ENCODE results near the gene RNF212. TPM values are rescaled to one million over a fixed set of nuclear protein-coding genes. Genes with fewer than 3 reads are reported as not detected.

RNF212 gene
- total and polyA plus RNA-seq, 2 experiments from 2014 or later, result 8.4 to 10.4 TPM

DNA sequence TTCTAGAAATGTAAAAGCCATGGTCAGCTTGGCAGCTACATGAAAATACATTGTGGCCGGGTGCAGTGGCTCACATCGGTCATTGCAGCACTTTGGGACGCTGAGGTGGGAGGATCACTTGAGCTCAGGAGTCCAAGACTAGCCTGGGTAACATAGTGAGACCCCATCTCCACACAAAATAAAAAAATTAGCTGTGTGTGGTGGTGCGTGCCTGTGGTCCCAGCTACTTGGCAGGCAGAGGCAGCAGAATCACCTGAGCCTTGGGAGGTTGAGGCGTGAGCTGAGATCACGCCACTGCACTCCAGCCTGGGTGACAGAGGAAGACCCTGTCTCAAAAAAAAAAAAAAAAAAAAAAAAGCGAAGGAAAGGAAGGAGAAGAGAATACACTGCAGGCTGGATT is 29.0 kb downstream of the RNF212 start:
- Histone ChIP-seq H3K79me2 (no peaks in the 10 kb centered on the region), H3K9me2 (replicated peaks; ENCODE audit: insufficient read depth) (no peaks in the 10 kb centered on the region), H4K20me1 (ENCODE audit: insufficient read depth, poor library complexity, severe bottlenecking) (no peaks in the 10 kb centered on the region), H3K36me3 (replicated peaks; ENCODE audit: insufficient read depth, low read depth) (no peaks in the 10 kb centered on the region), H3K4me3 (no peak overlapping the region), H3K27ac (no peak overlapping the region), H3K9me3 (ENCODE audit: low read depth) (no peaks in the 10 kb centered on the region), H3K4me1 (ENCODE audit: insufficient read depth) (peaks cover 6% of the 10 kb centered on the region), H3K4me2 (no peak overlapping the region), H2AFZ (no peak overlapping the region), H3K27me3 (no peaks in the 10 kb centered on the region)
- no peak for DNase-seq (ENCODE audit: low spot score)
- no peak for TF ChIP-seq EZH2 (IDR thresholded peaks at IDR 0.05; ENCODE audit: borderline replicate concordance)
- TF ChIP-seq EZH2phosphoT487 (IDR thresholded peaks at IDR 0.05; ENCODE audit: low read depth, severe bottlenecking, unreplicated experiment), result no peak
- no peak for TF ChIP-seq CTCF (IDR thresholded peaks at IDR 0.05; ENCODE audit: poor library complexity)
- 86% methylated on average over 7 of the region's 7 CpGs for WGBS (ENCODE audit: low lambda C conversion rate, missing lambda C conversion rate)

DNA sequence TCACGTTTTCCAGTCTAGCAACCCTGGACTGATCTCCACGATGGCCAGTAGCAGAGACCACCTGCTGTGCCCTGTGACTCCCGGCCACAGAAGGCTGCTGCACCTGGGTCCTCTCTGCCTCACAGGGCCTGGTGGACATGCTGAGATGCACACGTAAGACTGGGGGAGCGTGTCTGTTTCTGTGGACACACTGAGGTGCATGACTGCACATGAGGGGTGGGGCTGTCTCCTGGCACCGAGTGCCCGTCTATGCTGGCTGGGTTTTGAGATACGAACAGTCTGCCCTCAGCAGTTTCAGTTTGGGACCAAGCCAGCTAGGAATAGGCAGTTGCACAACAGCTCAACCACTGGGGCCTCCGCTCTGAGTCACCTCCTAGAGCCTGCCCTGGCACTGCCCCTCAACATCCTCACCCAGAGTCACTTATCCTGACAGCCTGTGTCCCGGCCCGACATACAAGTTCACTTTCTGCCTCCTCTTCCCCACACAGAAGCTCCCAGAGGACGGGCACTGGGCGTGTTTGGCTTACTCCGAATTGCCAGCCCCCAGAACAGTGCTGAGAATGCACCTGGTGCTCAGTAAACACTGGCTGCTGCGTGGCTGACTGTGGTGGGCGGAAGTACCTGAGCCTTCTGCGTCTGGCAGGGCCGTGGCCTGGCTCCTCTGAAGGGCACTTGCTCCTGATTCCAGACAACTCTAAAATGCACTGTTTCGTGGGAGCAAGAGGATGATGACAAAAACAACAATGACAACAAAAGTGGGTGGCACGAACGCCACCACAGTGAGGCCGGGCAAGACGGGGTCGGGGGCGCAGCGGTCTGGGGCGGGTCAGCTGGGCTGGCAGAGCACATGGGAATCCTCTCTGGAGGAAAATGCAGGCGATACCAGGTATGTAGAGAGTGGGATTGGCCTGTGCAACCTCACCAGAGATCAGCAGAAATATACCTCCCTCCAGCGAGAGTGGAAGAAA is 30.9 kb downstream of the RNF212 start:
- Histone ChIP-seq H3K9me2 (replicated peaks; ENCODE audit: insufficient read depth) (no peaks in the 10 kb centered on the region), H3K27ac (no peak overlapping the region), H3K4me1 (ENCODE audit: insufficient read depth) (no peaks in the 10 kb centered on the region), H3K79me2 (no peaks in the 10 kb centered on the region), H4K20me1 (ENCODE audit: insufficient read depth, poor library complexity, severe bottlenecking) (no peaks in the 10 kb centered on the region), H3K4me2 (no peak overlapping the region), H3K36me3 (replicated peaks; ENCODE audit: insufficient read depth, low read depth) (no peaks in the 10 kb centered on the region), H3K4me3 (no peak overlapping the region), H3K27me3 (no peaks in the 10 kb centered on the region), H3K9me3 (ENCODE audit: low read depth) (no peaks in the 10 kb centered on the region), H2AFZ (no peak overlapping the region)
- peak; percentile 62 for DNase-seq (ENCODE audit: low spot score)
- TF ChIP-seq EZH2 (IDR thresholded peaks at IDR 0.05; ENCODE audit: borderline replicate concordance), result no peak
- 83% methylated on average over 28 of the region's 29 CpGs for WGBS (ENCODE audit: low lambda C conversion rate, missing lambda C conversion rate)

- Histone ChIP-seq H2AFZ (no peak overlapping the region), H3K36me3 (replicated peaks; ENCODE audit: insufficient read depth, low read depth) (no peaks in the 10 kb centered on the region), H3K4me1 (ENCODE audit: insufficient read depth) (no peaks in the 10 kb centered on the region), H3K79me2 (no peaks in the 10 kb centered on the region), H3K4me3 (no peak overlapping the region), H4K20me1 (ENCODE audit: insufficient read depth, poor library complexity, severe bottlenecking) (no peaks in the 10 kb centered on the region), H3K4me2 (no peak overlapping the region), H3K9me2 (replicated peaks; ENCODE audit: insufficient read depth) (no peaks in the 10 kb centered on the region), H3K27me3 (no peaks in the 10 kb centered on the region), H3K9me3 (ENCODE audit: low read depth) (no peaks in the 10 kb centered on the region), H3K27ac (no peak overlapping the region)
- 85% methylated on average over 8 of the region's 8 CpGs for whole genome bisulfite sequencing (ENCODE audit: low lambda C conversion rate, missing lambda C conversion rate)
- TF ChIP-seq CTCF (IDR thresholded peaks at IDR 0.05; ENCODE audit: poor library complexity), result no peak
- no peak for TF ChIP-seq EZH2phosphoT487 (IDR thresholded peaks at IDR 0.05; ENCODE audit: low read depth, severe bottlenecking, unreplicated experiment)
- TF ChIP-seq EZH2 (IDR thresholded peaks at IDR 0.05; ENCODE audit: borderline replicate concordance), result no peak
- DNase-seq (ENCODE audit: low spot score), result no peak
Measured at GRCh38 chr4:1081689-1082040, 31.7 kb downstream of the RNF212 start.

DNA sequence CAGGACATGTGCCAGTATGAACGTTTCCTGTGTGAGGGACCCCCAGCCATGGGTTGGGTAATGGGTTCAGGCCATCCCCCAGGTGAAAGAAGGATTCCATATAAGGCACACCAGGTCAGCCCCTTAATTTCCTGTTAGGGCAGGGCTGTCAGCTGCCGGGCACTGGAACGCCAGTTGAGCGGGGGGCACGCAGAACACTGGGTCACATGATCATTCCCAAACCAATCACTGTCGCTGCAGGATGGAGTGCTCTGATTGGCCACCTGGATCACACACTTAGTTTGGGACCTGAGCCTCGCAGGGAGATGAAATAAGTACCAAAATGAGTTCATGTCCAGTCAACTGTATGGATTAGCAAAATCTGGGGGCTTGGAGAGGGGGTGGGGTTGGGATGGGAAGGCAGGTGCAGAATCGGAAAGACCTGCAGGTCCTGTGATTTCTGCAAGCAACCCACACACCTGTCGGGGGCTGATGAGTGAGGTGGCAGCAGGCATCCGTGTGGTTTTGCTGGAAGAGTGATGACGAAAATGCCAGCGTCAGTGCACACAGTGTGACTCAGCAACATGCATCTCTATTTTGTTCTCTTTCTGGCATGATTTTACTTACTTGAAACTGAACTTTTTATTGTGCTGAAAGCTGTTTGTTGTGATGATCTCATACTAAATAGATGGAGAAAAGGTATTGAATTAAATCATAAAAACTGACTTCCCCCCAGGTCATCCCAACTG is 32.2 kb downstream of the RNF212 start:
- Histone ChIP-seq H3K4me3 (no peak overlapping the region), H3K27me3 (no peaks in the 10 kb centered on the region), H3K9me3 (ENCODE audit: low read depth) (no peaks in the 10 kb centered on the region), H3K4me1 (ENCODE audit: insufficient read depth) (no peaks in the 10 kb centered on the region), H2AFZ (no peak overlapping the region), H3K79me2 (no peaks in the 10 kb centered on the region), H3K9me2 (replicated peaks; ENCODE audit: insufficient read depth) (no peaks in the 10 kb centered on the region), H4K20me1 (ENCODE audit: insufficient read depth, poor library complexity, severe bottlenecking) (no peaks in the 10 kb centered on the region), H3K36me3 (replicated peaks; ENCODE audit: insufficient read depth, low read depth) (no peaks in the 10 kb centered on the region), H3K4me2 (no peak overlapping the region), H3K27ac (no peak overlapping the region)
- no peak for TF ChIP-seq EZH2 (IDR thresholded peaks at IDR 0.05; ENCODE audit: borderline replicate concordance)
- no peak for TF ChIP-seq CTCF (IDR thresholded peaks at IDR 0.05; ENCODE audit: poor library complexity)
- TF ChIP-seq EZH2phosphoT487 (IDR thresholded peaks at IDR 0.05; ENCODE audit: low read depth, severe bottlenecking, unreplicated experiment), result no peak
- DNase-seq (ENCODE audit: low spot score), result no peak
- WGBS (ENCODE audit: low lambda C conversion rate, missing lambda C conversion rate), result 79% methylated on average over 12 of the region's 12 CpGs
